Gastrocnemius medialis (tissue), 4 donors: ENCODE results near the gene NOL12.

Source experiments
- POLR2A ChIP-seq, 2 donors: fragments of 450-650 bp; IDR thresholded peaks; one replicate each; pipeline ENCODE4 v1.6.1; 2017; ENCODE audit warnings: antibody characterized with exemption in 2 of 2, mild to moderate bottlenecking in 2 of 2, moderate library complexity in 2 of 2
- TF ChIP-seq, protein P1 (sequence below), 5 experiments: fragments of 450-650 bp in 3 of 5; fragments of 200-600 bp in 2 of 5; sonication (generic) in 2 of 5; IDR thresholded peaks in 4 of 5; conservative IDR thresholded peaks in 1 of 5; 1 replicate in 4 of 5; 2 replicates in 1 of 5; pipeline ENCODE4 v1.5.1; 2016 to 2019; ENCODE audit warnings: antibody characterized with exemption in 5 of 5, mild to moderate bottlenecking in 3 of 5, moderate library complexity in 3 of 5

DNA sequence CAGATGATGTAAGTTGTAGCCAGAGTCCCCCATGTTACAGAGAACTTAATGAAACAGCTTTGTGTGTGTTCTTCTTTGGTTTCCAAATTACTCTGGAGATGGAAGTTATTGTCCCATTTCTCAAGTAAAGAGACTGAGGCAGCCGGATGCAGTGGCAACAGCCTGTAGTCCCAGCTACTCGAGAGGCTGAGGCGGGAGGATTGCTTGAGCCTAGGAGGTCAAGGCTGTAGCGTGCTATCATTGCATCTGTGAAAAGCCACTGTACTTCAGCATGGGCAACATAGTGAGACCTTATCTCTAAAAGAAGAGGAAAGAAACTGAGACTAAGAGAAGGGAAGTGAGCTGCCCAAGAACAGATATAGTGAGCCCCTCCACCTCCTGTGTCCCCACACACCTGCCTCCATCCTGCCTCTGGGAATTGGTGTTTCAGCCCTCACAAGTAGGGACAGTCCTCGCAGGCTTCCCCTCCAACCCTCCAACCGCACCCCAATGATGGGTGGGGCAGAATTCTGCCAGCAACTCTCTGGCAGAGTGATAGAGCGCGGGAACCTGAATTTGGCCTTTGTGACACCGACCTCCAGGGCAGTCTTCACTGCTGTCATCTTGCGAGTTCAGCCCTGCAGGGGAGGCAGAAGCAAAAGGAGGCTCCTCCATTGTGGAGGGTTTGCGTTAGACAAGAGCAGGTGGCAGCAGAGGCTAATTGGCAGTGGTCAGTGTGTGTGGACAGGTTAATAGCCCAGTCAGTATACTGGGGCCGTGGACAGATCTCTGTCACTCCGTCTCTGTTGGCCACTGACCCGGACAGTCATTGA lies 26.0 kb upstream of the NOL12 start:
- TF ChIP-seq, protein P1, sequence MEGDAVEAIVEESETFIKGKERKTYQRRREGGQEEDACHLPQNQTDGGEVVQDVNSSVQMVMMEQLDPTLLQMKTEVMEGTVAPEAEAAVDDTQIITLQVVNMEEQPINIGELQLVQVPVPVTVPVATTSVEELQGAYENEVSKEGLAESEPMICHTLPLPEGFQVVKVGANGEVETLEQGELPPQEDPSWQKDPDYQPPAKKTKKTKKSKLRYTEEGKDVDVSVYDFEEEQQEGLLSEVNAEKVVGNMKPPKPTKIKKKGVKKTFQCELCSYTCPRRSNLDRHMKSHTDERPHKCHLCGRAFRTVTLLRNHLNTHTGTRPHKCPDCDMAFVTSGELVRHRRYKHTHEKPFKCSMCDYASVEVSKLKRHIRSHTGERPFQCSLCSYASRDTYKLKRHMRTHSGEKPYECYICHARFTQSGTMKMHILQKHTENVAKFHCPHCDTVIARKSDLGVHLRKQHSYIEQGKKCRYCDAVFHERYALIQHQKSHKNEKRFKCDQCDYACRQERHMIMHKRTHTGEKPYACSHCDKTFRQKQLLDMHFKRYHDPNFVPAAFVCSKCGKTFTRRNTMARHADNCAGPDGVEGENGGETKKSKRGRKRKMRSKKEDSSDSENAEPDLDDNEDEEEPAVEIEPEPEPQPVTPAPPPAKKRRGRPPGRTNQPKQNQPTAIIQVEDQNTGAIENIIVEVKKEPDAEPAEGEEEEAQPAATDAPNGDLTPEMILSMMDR (IDR thresholded peaks at IDR 0.05 in 4 of 5, conservative IDR thresholded peaks at IDR 0.05 in 1 of 5) = no peak
- no peak for TF ChIP-seq POLR2A (IDR thresholded peaks at IDR 0.05)
